Stomach (tissue), 9 donors: ENCODE measurements around the gene SEPHS1. TPM values are rescaled to one million over a fixed set of nuclear protein-coding genes. Genes with fewer than 3 reads are reported as not detected.

Source experiments
- DNase-seq, 2 donors: peaks; one replicate each; pipeline versions ENCODE4 v3.0.0 to v3.0.0-alpha.2; 2013 to 2019
- H3K27ac ChIP-seq, 5 donors: fragments of 200-600 bp in 4 of 5; sonication (generic) in 4 of 5; one replicate each; pipeline ENCODE4 v1.5.1; 2013 to 2019; ENCODE audit warnings: mild to moderate bottlenecking in 1 of 5, moderate library complexity in 1 of 5
- H3K27me3 ChIP-seq, 3 donors: fragments of 200-600 bp; sonication (generic); one replicate each; pipeline ENCODE4 v1.5.1; 2017 to 2019; ENCODE audit warnings: mixed run types in 1 of 3
- H3K36me3 ChIP-seq, 4 donors: fragments of 200-600 bp; sonication (generic); 1 replicate in 3 of 4; 2 replicates in 1 of 4; pipeline ENCODE4 v1.5.1; 2016 to 2019
- H3K4me1 ChIP-seq, 4 donors: fragments of 200-600 bp; sonication (generic); one replicate each; pipeline ENCODE4 v1.5.1; 2016 to 2019
- H3K4me3 ChIP-seq, 4 donors: fragments of 200-600 bp; sonication (generic) in 3 of 4; one replicate each; pipeline ENCODE4 v1.5.1; 2016 to 2019; ENCODE audit warnings: mild to moderate bottlenecking in 1 of 4
- H3K9me3 ChIP-seq, 4 donors: fragments of 200-600 bp; sonication (generic); one replicate each; pipeline ENCODE4 v1.5.1; 2016 to 2019
- CTCF ChIP-seq, 7 experiments: fragments of 450-650 bp in 4 of 7; fragments of 200-600 bp in 3 of 7; sonication (generic) in 3 of 7; IDR thresholded peaks; one replicate each; pipeline ENCODE4 v1.5.1; 2016 to 2019; ENCODE audit warnings: antibody characterized with exemption in 7 of 7, control low read depth in 2 of 7, mild to moderate bottlenecking in 1 of 7
- EP300 ChIP-seq: sonication (generic); formaldehyde crosslinking; IDR thresholded peaks from one replicate; pipeline ENCODE4 v1.6.1; 2017; ENCODE audit warnings: antibody characterized with exemption
- POLR2A ChIP-seq, 4 donors: fragments of 450-650 bp; IDR thresholded peaks; one replicate each; pipeline ENCODE4 v1.6.1; 2016; ENCODE audit warnings: antibody characterized with exemption in 4 of 4, control low read depth in 2 of 4, mild to moderate bottlenecking in 1 of 4, moderate library complexity in 1 of 4
- POLR2AphosphoS5 ChIP-seq, 3 donors: sonication (generic); formaldehyde crosslinking; IDR thresholded peaks; one replicate each; pipeline ENCODE4 v1.6.1; 2016; ENCODE audit warnings: antibody characterized with exemption in 3 of 3
- WGBS, 5 donors: extraction: QIAGEN DNeasy Blood & Tissue Kit in 3 of 5; methylation state at CpG; one replicate each; pipeline versions ENCODE4 v1.1.5 to v1.1.7; 2013 to 2018; 5-methylcytosine and 5-hydroxymethylcytosine counted together
- intact Hi-C: fragments of 100-400 bp; cut with DNase I; formaldehyde crosslinking; loops from one replicate; pipeline ENCODE4 v1.15.1; 2023; ENCODE audit warnings: low total_unique reads
- polyA plus RNA-seq, 3 donors: library from polyadenylated mRNA; stranded (reverse); fragments of 200-250 nt; gene quantifications; one replicate each; pipeline ENCODE4 v1.2.3, GENCODE V29; 2013
- total RNA-seq, 5 donors: library from RNA; depleted of rRNA; stranded (reverse); fragments of >200 nt; gene quantifications; one replicate each; pipeline versions ENCODE4 v1.1.0 to v1.2.3, GENCODE V29; 2014 to 2016
- donor health status: healthy with polysubstance abuse.
- donor health status: Bipolar disorder and iron deficiency.
- donor health status: healthy.

Gene SEPHS1
- total and polyA plus RNA-seq, 8 donors, result 15.2 to 63.0 (median 21.6) TPM

GRCh38 chr10:13322615-13323148, 25.4 kb downstream of the SEPHS1 start:
- DNase-seq, result no peak
- Histone ChIP-seq H3K27ac (no peak overlapping the region), H3K36me3 (peaks cover 60 to 99% (median 97%) of the 10 kb centered on the region in 4 donors), H3K27me3 (no peaks in the 10 kb centered on the region), H3K4me3 (no peak overlapping the region), H3K4me1 (peaks cover 0 to 2% (median 0%) of the 10 kb centered on the region in 4 donors), H3K9me3 (no peaks in the 10 kb centered on the region)
- TF ChIP-seq POLR2A (IDR thresholded peaks at IDR 0.05) (no peak), POLR2AphosphoS5 (IDR thresholded peaks at IDR 0.05) (no peak), CTCF (IDR thresholded peaks at IDR 0.05) (no peak), EP300 (no peak)
- intact Hi-C loops, result no loop called here
- 95 to 98% (median 97%) methylated on average over 24 of the region's 24 CpGs for WGBS, 5 donors

GRCh38 chr10:13321576-13321975, 26.5 kb downstream of the SEPHS1 start:
- peaks cover 52 to 92% (median 88%) of the 10 kb centered on the region in 4 donors for H3K36me3 ChIP-seq
- intact Hi-C loops, result no loop called here

GRCh38 chr10:13319166-13319565, 28.9 kb downstream of the SEPHS1 start:
- Histone ChIP-seq H3K9me3 (no peaks in the 10 kb centered on the region), H3K4me3 (no peak overlapping the region), H3K27me3 (no peaks in the 10 kb centered on the region), H3K36me3 (peaks cover 40 to 69% (median 65%) of the 10 kb centered on the region in 4 donors), H3K27ac (no peak overlapping the region), H3K4me1 (no peaks in the 10 kb centered on the region)
- DNase-seq, result no peak
- intact Hi-C loops, result no loop called here
- 68 to 85% (median 79%) methylated on average over 7 of the region's 7 CpGs for WGBS, 5 donors
- no peak for TF ChIP-seq EP300

More at GRCh38 chr10:13321576-13321975, 26.5 kb downstream of the SEPHS1 start:
- no peaks in the 10 kb centered on the region for H3K4me1 ChIP-seq
- no peak overlapping the region for H3K4me3 ChIP-seq
- no peak for DNase-seq
- no peaks in the 10 kb centered on the region for H3K9me3 ChIP-seq
- H3K27ac ChIP-seq, result no peak overlapping the region
- no peaks in the 10 kb centered on the region for H3K27me3 ChIP-seq
- WGBS, 5 donors, result 91 to 98% (median 92%) methylated on average over 13 of the region's 13 CpGs
- no peak for TF ChIP-seq CTCF (IDR thresholded peaks at IDR 0.05)

- peak in 1 of 2 donors; percentile 44 for DNase-seq
- intact Hi-C loops, result no loop called here
- 62 to 79% (median 67%) methylated on average over 6 of the region's 6 CpGs for WGBS, 5 donors
- H3K36me3 ChIP-seq, result peaks cover 30 to 52% (median 48%) of the 10 kb centered on the region in 4 donors
- no peak overlapping the region for H3K27ac ChIP-seq
- H3K4me3 ChIP-seq, result no peak overlapping the region
- no peaks in the 10 kb centered on the region for H3K27me3 ChIP-seq
- no peak for TF ChIP-seq CTCF (IDR thresholded peaks at IDR 0.05)
- no peaks in the 10 kb centered on the region for H3K4me1 ChIP-seq
- no peaks in the 10 kb centered on the region for H3K9me3 ChIP-seq
Observed at GRCh38 chr10:13317474-13317873, 30.6 kb downstream of the SEPHS1 start.

GRCh38 chr10:13316635-13317311, 31.3 kb downstream of the SEPHS1 start:
- Histone ChIP-seq H3K9me3 (no peaks in the 10 kb centered on the region), H3K36me3 (peaks cover 23 to 45% (median 41%) of the 10 kb centered on the region in 4 donors), H3K27ac (no peak overlapping the region), H3K4me3 (no peak overlapping the region), H3K4me1 (no peaks in the 10 kb centered on the region), H3K27me3 (no peaks in the 10 kb centered on the region)
- no peak for DNase-seq
- 90 to 94% (median 92%) methylated on average over 7 of the region's 7 CpGs for WGBS, 5 donors
- TF ChIP-seq POLR2A (IDR thresholded peaks at IDR 0.05), result no peak
- TF ChIP-seq POLR2AphosphoS5 (IDR thresholded peaks at IDR 0.05), result no peak
- no peak for TF ChIP-seq CTCF (IDR thresholded peaks at IDR 0.05)
- TF ChIP-seq EP300, result no peak
- intact Hi-C loops, result no loop called here
